Measurements from ENCODE around the gene TRAPPC1. TPM values are rescaled to one million over a fixed set of nuclear protein-coding genes. Genes with fewer than 3 reads are reported as not detected.

Gene TRAPPC1
- total and polyA plus RNA-seq, 2 experiments from 2014 or later: 45.2 to 234 TPM

DNA sequence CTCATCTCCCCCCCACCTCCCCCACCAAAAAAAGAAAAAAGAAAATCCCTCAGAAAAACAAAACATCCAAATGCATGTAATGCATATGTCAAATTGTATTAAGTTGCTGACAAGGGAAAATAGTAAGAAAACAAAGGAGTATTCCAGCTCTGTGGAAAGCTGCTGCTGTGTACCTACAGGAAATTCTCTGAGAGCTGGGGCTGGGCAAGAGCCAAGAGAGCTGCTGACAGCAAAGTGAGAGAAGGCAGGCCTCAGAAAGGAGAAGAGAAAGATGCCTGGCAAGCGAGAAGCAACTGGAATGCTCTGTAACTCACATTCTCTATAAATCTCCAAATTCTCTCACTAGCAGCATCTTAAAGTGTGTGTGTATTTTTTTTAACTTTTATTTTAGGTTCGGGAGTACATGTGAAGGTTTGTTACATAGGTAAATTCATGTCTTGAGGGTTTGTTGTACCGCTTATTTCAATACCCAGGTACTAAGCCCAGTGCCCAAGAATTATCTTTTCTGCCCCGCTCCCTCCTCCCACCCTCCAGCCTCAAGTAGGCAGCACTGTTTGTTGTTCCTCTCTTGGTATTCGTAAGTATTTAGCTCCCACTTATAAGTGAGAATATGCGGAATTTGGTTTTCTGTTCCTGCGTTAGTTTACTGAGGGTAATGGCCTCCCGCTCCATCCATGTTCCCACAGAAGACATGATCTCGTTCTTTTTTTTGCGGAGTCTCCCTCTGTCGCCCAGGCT, 24.7 kb upstream of the TRAPPC1 start:
- Histone ChIP-seq H2AFZ (no peak overlapping the region), H3K36me3 (ENCODE audit: insufficient read depth) (no peaks in the 10 kb centered on the region), H3K4me3 (no peak overlapping the region), H3K79me2 (replicated peaks; ENCODE audit: insufficient read depth) (no peaks in the 10 kb centered on the region), H3K4me2 (no peak overlapping the region), H3F3A (replicated peaks; ENCODE audit: low read depth) (no peaks in the 10 kb centered on the region), H4K20me1 (replicated peaks; ENCODE audit: insufficient read depth) (no peaks in the 10 kb centered on the region), H3K9me2 (ENCODE audit: insufficient read depth) (0 out of 2 replicates have a peak, but pooled peaks cover 5% of the 10 kb centered on the region), H3K27ac (ENCODE audit: low read depth) (no peak overlapping the region), H3K4me1 (ENCODE audit: insufficient read depth) (peaks cover 6% of the 10 kb centered on the region), H3K27me3 (ENCODE audit: insufficient read depth) (no peaks in the 10 kb centered on the region)
- Mint-ChIP-seq H3K4me1 (peaks cover 5% of the 10 kb centered on the region), H3K36me3 (ENCODE audit: low read depth) (no peaks in the 10 kb centered on the region), H3K9me3 (no peaks in the 10 kb centered on the region), H3K27ac (no peak overlapping the region), H3K4me3 (no peak overlapping the region), H3K27me3 (ENCODE audit: insufficient read depth, low read depth, poor library complexity) (peaks cover 4% of the 10 kb centered on the region)
- ATAC-seq: no peak
- no peak for TF ChIP-seq NANOG (IDR thresholded peaks at IDR 0.05; ENCODE audit: borderline replicate concordance)
- no peak for TF ChIP-seq EZH2 (IDR thresholded peaks at IDR 0.05; ENCODE audit: low read depth, unreplicated experiment)
- TF ChIP-seq, protein P1, sequence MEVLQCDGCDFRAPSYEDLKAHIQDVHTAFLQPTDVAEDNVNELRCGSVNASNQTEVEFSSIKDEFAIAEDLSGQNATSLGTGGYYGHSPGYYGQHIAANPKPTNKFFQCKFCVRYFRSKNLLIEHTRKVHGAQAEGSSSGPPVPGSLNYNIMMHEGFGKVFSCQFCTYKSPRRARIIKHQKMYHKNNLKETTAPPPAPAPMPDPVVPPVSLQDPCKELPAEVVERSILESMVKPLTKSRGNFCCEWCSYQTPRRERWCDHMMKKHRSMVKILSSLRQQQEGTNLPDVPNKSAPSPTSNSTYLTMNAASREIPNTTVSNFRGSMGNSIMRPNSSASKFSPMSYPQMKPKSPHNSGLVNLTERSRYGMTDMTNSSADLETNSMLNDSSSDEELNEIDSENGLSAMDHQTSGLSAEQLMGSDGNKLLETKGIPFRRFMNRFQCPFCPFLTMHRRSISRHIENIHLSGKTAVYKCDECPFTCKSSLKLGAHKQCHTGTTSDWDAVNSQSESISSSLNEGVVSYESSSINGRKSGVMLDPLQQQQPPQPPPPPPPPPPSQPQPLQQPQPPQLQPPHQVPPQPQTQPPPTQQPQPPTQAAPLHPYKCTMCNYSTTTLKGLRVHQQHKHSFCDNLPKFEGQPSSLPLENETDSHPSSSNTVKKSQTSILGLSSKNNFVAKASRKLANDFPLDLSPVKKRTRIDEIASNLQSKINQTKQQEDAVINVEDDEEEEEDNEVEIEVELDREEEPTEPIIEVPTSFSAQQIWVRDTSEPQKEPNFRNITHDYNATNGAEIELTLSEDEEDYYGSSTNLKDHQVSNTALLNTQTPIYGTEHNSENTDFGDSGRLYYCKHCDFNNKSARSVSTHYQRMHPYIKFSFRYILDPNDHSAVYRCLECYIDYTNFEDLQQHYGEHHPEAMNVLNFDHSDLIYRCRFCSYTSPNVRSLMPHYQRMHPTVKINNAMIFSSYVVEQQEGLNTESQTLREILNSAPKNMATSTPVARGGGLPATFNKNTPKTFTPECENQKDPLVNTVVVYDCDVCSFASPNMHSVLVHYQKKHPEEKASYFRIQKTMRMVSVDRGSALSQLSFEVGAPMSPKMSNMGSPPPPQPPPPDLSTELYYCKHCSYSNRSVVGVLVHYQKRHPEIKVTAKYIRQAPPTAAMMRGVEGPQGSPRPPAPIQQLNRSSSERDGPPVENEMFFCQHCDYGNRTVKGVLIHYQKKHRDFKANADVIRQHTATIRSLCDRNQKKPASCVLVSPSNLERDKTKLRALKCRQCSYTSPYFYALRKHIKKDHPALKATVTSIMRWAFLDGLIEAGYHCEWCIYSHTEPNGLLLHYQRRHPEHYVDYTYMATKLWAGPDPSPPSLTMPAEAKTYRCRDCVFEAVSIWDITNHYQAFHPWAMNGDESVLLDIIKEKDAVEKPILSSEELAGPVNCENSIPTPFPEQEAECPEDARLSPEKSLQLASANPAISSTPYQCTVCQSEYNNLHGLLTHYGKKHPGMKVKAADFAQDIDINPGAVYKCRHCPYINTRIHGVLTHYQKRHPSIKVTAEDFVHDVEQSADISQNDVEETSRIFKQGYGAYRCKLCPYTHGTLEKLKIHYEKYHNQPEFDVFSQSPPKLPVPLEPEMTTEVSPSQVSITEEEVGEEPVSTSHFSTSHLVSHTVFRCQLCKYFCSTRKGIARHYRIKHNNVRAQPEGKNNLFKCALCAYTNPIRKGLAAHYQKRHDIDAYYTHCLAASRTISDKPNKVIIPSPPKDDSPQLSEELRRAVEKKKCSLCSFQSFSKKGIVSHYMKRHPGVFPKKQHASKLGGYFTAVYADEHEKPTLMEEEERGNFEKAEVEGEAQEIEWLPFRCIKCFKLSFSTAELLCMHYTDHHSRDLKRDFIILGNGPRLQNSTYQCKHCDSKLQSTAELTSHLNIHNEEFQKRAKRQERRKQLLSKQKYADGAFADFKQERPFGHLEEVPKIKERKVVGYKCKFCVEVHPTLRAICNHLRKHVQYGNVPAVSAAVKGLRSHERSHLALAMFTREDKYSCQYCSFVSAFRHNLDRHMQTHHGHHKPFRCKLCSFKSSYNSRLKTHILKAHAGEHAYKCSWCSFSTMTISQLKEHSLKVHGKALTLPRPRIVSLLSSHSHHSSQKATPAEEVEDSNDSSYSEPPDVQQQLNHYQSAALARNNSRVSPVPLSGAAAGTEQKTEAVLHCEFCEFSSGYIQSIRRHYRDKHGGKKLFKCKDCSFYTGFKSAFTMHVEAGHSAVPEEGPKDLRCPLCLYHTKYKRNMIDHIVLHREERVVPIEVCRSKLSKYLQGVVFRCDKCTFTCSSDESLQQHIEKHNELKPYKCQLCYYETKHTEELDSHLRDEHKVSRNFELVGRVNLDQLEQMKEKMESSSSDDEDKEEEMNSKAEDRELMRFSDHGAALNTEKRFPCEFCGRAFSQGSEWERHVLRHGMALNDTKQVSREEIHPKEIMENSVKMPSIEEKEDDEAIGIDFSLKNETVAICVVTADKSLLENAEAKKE (CRISPR knock-in tag; IDR thresholded peaks at IDR 0.05): no peak
- no peak for TF ChIP-seq POLR2AphosphoS5 (IDR thresholded peaks at IDR 0.05; ENCODE audit: low read depth)
- TF ChIP-seq, protein P2, sequence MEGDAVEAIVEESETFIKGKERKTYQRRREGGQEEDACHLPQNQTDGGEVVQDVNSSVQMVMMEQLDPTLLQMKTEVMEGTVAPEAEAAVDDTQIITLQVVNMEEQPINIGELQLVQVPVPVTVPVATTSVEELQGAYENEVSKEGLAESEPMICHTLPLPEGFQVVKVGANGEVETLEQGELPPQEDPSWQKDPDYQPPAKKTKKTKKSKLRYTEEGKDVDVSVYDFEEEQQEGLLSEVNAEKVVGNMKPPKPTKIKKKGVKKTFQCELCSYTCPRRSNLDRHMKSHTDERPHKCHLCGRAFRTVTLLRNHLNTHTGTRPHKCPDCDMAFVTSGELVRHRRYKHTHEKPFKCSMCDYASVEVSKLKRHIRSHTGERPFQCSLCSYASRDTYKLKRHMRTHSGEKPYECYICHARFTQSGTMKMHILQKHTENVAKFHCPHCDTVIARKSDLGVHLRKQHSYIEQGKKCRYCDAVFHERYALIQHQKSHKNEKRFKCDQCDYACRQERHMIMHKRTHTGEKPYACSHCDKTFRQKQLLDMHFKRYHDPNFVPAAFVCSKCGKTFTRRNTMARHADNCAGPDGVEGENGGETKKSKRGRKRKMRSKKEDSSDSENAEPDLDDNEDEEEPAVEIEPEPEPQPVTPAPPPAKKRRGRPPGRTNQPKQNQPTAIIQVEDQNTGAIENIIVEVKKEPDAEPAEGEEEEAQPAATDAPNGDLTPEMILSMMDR (conservative IDR thresholded peaks at IDR 0.05; ENCODE audit: low read depth in 2 of 2): no peak
- no peak for TF ChIP-seq ZNF331 (CRISPR knock-in tag; IDR thresholded peaks at IDR 0.05; ENCODE audit: low read depth)
- no peak for TF ChIP-seq ZNF114 (CRISPR knock-in tag; IDR thresholded peaks at IDR 0.05)
- TF ChIP-seq, protein P3, sequence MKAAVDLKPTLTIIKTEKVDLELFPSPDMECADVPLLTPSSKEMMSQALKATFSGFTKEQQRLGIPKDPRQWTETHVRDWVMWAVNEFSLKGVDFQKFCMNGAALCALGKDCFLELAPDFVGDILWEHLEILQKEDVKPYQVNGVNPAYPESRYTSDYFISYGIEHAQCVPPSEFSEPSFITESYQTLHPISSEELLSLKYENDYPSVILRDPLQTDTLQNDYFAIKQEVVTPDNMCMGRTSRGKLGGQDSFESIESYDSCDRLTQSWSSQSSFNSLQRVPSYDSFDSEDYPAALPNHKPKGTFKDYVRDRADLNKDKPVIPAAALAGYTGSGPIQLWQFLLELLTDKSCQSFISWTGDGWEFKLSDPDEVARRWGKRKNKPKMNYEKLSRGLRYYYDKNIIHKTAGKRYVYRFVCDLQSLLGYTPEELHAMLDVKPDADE (IDR thresholded peaks at IDR 0.05): no peak
- TF ChIP-seq STAT1 (IDR thresholded peaks at IDR 0.05; ENCODE audit: unreplicated experiment): no peak
- no peak for TF ChIP-seq JUNB (IDR thresholded peaks at IDR 0.05; ENCODE audit: unreplicated experiment)
- TF ChIP-seq EZH2phosphoT487 (IDR thresholded peaks at IDR 0.05; ENCODE audit: unreplicated experiment): no peak
- TF ChIP-seq, protein P4, sequence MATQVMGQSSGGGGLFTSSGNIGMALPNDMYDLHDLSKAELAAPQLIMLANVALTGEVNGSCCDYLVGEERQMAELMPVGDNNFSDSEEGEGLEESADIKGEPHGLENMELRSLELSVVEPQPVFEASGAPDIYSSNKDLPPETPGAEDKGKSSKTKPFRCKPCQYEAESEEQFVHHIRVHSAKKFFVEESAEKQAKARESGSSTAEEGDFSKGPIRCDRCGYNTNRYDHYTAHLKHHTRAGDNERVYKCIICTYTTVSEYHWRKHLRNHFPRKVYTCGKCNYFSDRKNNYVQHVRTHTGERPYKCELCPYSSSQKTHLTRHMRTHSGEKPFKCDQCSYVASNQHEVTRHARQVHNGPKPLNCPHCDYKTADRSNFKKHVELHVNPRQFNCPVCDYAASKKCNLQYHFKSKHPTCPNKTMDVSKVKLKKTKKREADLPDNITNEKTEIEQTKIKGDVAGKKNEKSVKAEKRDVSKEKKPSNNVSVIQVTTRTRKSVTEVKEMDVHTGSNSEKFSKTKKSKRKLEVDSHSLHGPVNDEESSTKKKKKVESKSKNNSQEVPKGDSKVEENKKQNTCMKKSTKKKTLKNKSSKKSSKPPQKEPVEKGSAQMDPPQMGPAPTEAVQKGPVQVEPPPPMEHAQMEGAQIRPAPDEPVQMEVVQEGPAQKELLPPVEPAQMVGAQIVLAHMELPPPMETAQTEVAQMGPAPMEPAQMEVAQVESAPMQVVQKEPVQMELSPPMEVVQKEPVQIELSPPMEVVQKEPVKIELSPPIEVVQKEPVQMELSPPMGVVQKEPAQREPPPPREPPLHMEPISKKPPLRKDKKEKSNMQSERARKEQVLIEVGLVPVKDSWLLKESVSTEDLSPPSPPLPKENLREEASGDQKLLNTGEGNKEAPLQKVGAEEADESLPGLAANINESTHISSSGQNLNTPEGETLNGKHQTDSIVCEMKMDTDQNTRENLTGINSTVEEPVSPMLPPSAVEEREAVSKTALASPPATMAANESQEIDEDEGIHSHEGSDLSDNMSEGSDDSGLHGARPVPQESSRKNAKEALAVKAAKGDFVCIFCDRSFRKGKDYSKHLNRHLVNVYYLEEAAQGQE (IDR thresholded peaks at IDR 0.05; ENCODE audit: unreplicated experiment): no peak
- TF ChIP-seq CREB1 (CRISPR knock-in tag; IDR thresholded peaks at IDR 0.05; ENCODE audit: low read depth): no peak
- DNase-seq (ENCODE audit: low spot score): no peak

Measured in GM23338 (cell line).